ENCODE measurements around the gene PUS3. TPM values are rescaled to one million over a fixed set of nuclear protein-coding genes. Genes with fewer than 3 reads are reported as not detected.

Gene PUS3
- polyA plus RNA-seq, 1 donor from 2014 or later = 15.5 TPM

GRCh38 chr11:125945011-125945796 is 42.2 kb upstream of the PUS3 start:
- Histone ChIP-seq H3K9me3 (ENCODE audit: low read length) (no peaks in the 10 kb centered on the region), H3K4me3 (ENCODE audit: low read length) (no peak overlapping the region), H3K27ac (ENCODE audit: low read length) (no peak overlapping the region), H2AFZ (ENCODE audit: low read depth, low read length) (no peak overlapping the region), H3K36me3 (ENCODE audit: insufficient read depth, low read length) (no peaks in the 10 kb centered on the region), H3F3A (ENCODE audit: insufficient read depth, low read length, poor library complexity, severe bottlenecking) (no peaks in the 10 kb centered on the region), H3K9me2 (ENCODE audit: insufficient read depth, low read length) (no peaks in the 10 kb centered on the region), H3K4me2 (ENCODE audit: low read length) (no peak overlapping the region), H3K27me3 (ENCODE audit: insufficient read depth, low read depth, low read length) (no peaks in the 10 kb centered on the region), H4K20me1 (ENCODE audit: insufficient read depth) (no peaks in the 10 kb centered on the region), H3K79me2 (replicated peaks; ENCODE audit: insufficient read depth, low read length) (no peaks in the 10 kb centered on the region), H3K9ac (ENCODE audit: low read length) (no peak overlapping the region)
- TF ChIP-seq RAD21 (conservative IDR thresholded peaks at IDR 0.05) (no peak), EZH2 (IDR thresholded peaks at IDR 0.05; ENCODE audit: borderline replicate concordance, insufficient read depth, low read length, poor library complexity, severe bottlenecking) (no peak), POLR2AphosphoS5 (IDR thresholded peaks at IDR 0.05) (no peak), MXI1 (conservative IDR thresholded peaks at IDR 0.05; ENCODE audit: poor library complexity, severe bottlenecking) (no peak), TAF1 (IDR thresholded peaks at IDR 0.05; ENCODE audit: low read depth) (no peak), EP300 (conservative IDR thresholded peaks at IDR 0.05; ENCODE audit: poor library complexity, severe bottlenecking) (no peak), REST (IDR thresholded peaks at IDR 0.05; ENCODE audit: borderline replicate concordance) (no peak), SMC3 (conservative IDR thresholded peaks at IDR 0.05; ENCODE audit: poor library complexity) (no peak), CTCF (IDR thresholded peaks at IDR 0.05; ENCODE audit: poor library complexity, severe bottlenecking) (no peak)

GRCh38 chr11:125944350-125945010 is 41.5 kb upstream of the PUS3 start:
- H3K4me3 ChIP-seq (ENCODE audit: low read length) = no peak overlapping the region
- H2AFZ ChIP-seq (ENCODE audit: low read depth, low read length) = no peak overlapping the region
- no peaks in the 10 kb centered on the region for H3F3A ChIP-seq (ENCODE audit: insufficient read depth, low read length, poor library complexity, severe bottlenecking)
- H3K36me3 ChIP-seq (ENCODE audit: insufficient read depth, low read length) = no peaks in the 10 kb centered on the region
- TF ChIP-seq REST (IDR thresholded peaks at IDR 0.05; ENCODE audit: borderline replicate concordance) = no peak
- TF ChIP-seq EP300 (conservative IDR thresholded peaks at IDR 0.05; ENCODE audit: poor library complexity, severe bottlenecking) = no peak
- TF ChIP-seq CTCF (IDR thresholded peaks at IDR 0.05; ENCODE audit: poor library complexity, severe bottlenecking) = no peak
- TF ChIP-seq RAD21 (conservative IDR thresholded peaks at IDR 0.05) = no peak
- no peak for TF ChIP-seq MXI1 (conservative IDR thresholded peaks at IDR 0.05; ENCODE audit: poor library complexity, severe bottlenecking)
- no peak for TF ChIP-seq TAF1 (IDR thresholded peaks at IDR 0.05; ENCODE audit: low read depth)
- no peak for TF ChIP-seq EZH2 (IDR thresholded peaks at IDR 0.05; ENCODE audit: borderline replicate concordance, insufficient read depth, low read length, poor library complexity, severe bottlenecking)
- no peak for TF ChIP-seq SMC3 (conservative IDR thresholded peaks at IDR 0.05; ENCODE audit: poor library complexity)
- no peak for TF ChIP-seq POLR2AphosphoS5 (IDR thresholded peaks at IDR 0.05)
- H3K4me2 ChIP-seq (ENCODE audit: low read length) = no peak overlapping the region
- H3K79me2 ChIP-seq (replicated peaks; ENCODE audit: insufficient read depth, low read length) = no peaks in the 10 kb centered on the region
- no peaks in the 10 kb centered on the region for H3K27me3 ChIP-seq (ENCODE audit: insufficient read depth, low read depth, low read length)
- no peaks in the 10 kb centered on the region for H4K20me1 ChIP-seq (ENCODE audit: insufficient read depth)
- no peak overlapping the region for H3K27ac ChIP-seq (ENCODE audit: low read length)
- H3K9me3 ChIP-seq (ENCODE audit: low read length) = no peaks in the 10 kb centered on the region
- no peaks in the 10 kb centered on the region for H3K9me2 ChIP-seq (ENCODE audit: insufficient read depth, low read length)
- H3K9ac ChIP-seq (ENCODE audit: low read length) = no peak overlapping the region

Measured in neural cell (in vitro differentiated cells).